Measurements from ENCODE around the gene NSUN6. TPM values are rescaled to one million over a fixed set of nuclear protein-coding genes. Genes with fewer than 3 reads are reported as not detected.

Gene NSUN6
- total and polyA plus RNA-seq, 10 of the 15 experiments (the other 5 are each of a cell fraction or from before 2014, with no cell fraction given), result 10.2 to 25.0 (median 15.6) TPM

- peaks cover 2 to 5% of the 10 kb centered on the region in 2 experiments; a peak in 2 of 4 replicates for H3K36me3 ChIP-seq (ENCODE audit: control insufficient read depth in 2 of 2, insufficient read depth in 2 of 2, low read length in 1 of 2)
- no peak for DNase-seq (ENCODE audit: low read depth, low spot score)
- WGBS (ENCODE audit: insufficient coverage, insufficient replicate concordance, low lambda C conversion rate, missing lambda C conversion rate), result 99% methylated on average over 4 of the region's 4 CpGs
- no peak overlapping the region for H2AFZ ChIP-seq (ENCODE audit: control insufficient read depth, low read depth, low read length)
- no TSS peak for BruUV-seq (replicated peaks)
- ChIA-PET RAD21 (ENCODE audit: unreplicated experiment) (no interaction called here), CTCF (interaction anchor here (0.7 kb wide), 2 partner anchors 17 to 57 kb away, joined by 3 read pairs; no protein-coding TSS in a partner anchor), SMC1A (ENCODE audit: uncharacterized antibody, unreplicated experiment) (no interaction called here), POLR2A (no interaction called here)
- no peaks in the 10 kb centered on the region for H3K27me3 ChIP-seq (replicated peaks in 1 of 2; ENCODE audit: control insufficient read depth in 2 of 2, insufficient read depth in 2 of 2, low read length in 1 of 2)
- H3K9me3 ChIP-seq (replicated peaks; ENCODE audit: control insufficient read depth, insufficient read depth, low read length), result no peaks in the 10 kb centered on the region
- H3K4me3 ChIP-seq, result no peak overlapping the region
- intact Hi-C loops (cut with micrococcal nuclease; ENCODE audit: unreplicated experiment), result no loop called here
- in situ Hi-C loops (cut with MboI), result no loop called here
- TF ChIP-seq HSF1 (IDR thresholded peaks at IDR 0.05; ENCODE audit: low read depth, low read length), result no peak
- TF ChIP-seq BRCA1 (IDR thresholded peaks at IDR 0.05; ENCODE audit: low read depth, low read length), result no peak
- TF ChIP-seq POLR2AphosphoS5 (IDR thresholded peaks at IDR 0.05; ENCODE audit: low read length), result no peak
- TF ChIP-seq FOS (IDR thresholded peaks at IDR 0.05; ENCODE audit: borderline replicate concordance, extremely low read depth, insufficient read length), result no peak
- no peak for TF ChIP-seq RCOR1 (conservative IDR thresholded peaks at IDR 0.05; ENCODE audit: low read depth, low read length)
- TF ChIP-seq RFX5 (IDR thresholded peaks at IDR 0.05; ENCODE audit: low read depth, low read length), result no peak
- no peak for TF ChIP-seq LARP7 (IDR thresholded peaks at IDR 0.05)
- no peak for TF ChIP-seq PAX8 (IDR thresholded peaks at IDR 0.05)
- TF ChIP-seq RELB (IDR thresholded peaks at IDR 0.05; ENCODE audit: low read depth), result no peak
- H4K20me1 ChIP-seq (ENCODE audit: control insufficient read depth, insufficient read depth), result no peaks in the 10 kb centered on the region
- ATAC-seq, result no peak
- H3K27ac ChIP-seq (ENCODE audit: control insufficient read depth, insufficient read depth), result no peak overlapping the region
- H3K4me1 ChIP-seq (ENCODE audit: control insufficient read depth, insufficient read depth, low read length), result peaks cover 5% of the 10 kb centered on the region; the same call in 1 of the 2 replicates
- no peak overlapping the region for H3K4me2 ChIP-seq (ENCODE audit: control insufficient read depth, insufficient read depth)
- no peak for FAIRE-seq
- H3K79me2 ChIP-seq (ENCODE audit: control insufficient read depth, insufficient read depth, low read length), result no peaks in the 10 kb centered on the region
- no peak overlapping the region for H3K9ac ChIP-seq (ENCODE audit: control insufficient read depth, insufficient read depth, low read length)
Measured at GRCh38 chr10:18606051-18606695, 45.2 kb downstream of the NSUN6 start.

All from GM12878 (cell line).